ENCODE results near the gene CNTNAP2.

DNA sequence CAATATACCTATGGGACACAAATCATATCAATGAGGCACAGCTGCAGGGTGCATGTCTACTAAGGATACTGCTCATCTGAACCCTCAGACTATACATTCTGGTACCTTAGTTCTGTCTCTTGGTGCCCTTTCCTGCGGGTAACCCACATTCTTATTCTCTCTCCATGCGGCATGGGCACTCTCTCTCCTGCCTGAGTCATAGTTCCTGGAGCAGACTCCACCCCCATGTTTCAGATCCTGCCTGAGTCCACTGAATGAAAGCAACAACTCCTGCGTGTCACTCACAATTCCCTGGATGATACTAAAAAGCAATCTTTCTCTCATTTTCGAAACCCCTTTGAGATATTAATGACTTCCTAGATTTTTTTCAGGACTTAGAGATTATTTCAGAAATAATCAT, 1820.8 kb downstream of the CNTNAP2 start:
- TF ChIP-seq, protein P1, sequence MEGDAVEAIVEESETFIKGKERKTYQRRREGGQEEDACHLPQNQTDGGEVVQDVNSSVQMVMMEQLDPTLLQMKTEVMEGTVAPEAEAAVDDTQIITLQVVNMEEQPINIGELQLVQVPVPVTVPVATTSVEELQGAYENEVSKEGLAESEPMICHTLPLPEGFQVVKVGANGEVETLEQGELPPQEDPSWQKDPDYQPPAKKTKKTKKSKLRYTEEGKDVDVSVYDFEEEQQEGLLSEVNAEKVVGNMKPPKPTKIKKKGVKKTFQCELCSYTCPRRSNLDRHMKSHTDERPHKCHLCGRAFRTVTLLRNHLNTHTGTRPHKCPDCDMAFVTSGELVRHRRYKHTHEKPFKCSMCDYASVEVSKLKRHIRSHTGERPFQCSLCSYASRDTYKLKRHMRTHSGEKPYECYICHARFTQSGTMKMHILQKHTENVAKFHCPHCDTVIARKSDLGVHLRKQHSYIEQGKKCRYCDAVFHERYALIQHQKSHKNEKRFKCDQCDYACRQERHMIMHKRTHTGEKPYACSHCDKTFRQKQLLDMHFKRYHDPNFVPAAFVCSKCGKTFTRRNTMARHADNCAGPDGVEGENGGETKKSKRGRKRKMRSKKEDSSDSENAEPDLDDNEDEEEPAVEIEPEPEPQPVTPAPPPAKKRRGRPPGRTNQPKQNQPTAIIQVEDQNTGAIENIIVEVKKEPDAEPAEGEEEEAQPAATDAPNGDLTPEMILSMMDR (IDR thresholded peaks at IDR 0.05) = no peak
- TF ChIP-seq POLR2A (IDR thresholded peaks at IDR 0.05) = no peak

Measured in heart left ventricle (tissue), 13 donors.